Mesenchymal stem cell (in vitro differentiated cells and primary cell): ENCODE data around the gene EML5.

Experiments used
- DNase-seq: peaks from one replicate; pipeline ENCODE4 v3.0.0-alpha.2; 2013
- H2AFZ ChIP-seq: one replicate; pipeline ENCODE4 v1.6.1; 2013; ENCODE audit warnings: low read depth, mild to moderate bottlenecking, control low read depth, inconsistent platforms, low read length, moderate library complexity
- H2AK5ac ChIP-seq: 2 replicates; pipeline ENCODE4 v1.6.1; 2013; ENCODE audit warnings: low read length, moderate library complexity, mild to moderate bottlenecking, inconsistent platforms; ENCODE audit not compliant: severe bottlenecking
- H2BK120ac ChIP-seq: one replicate; pipeline ENCODE4 v1.6.1; 2013; ENCODE audit warnings: low read depth, mild to moderate bottlenecking, inconsistent platforms, low read length, moderate library complexity
- H2BK12ac ChIP-seq, 2 experiments: one replicate each; pipeline ENCODE4 v1.6.1; 2013; ENCODE audit warnings: inconsistent platforms in 2 of 2, low read length in 2 of 2, mild to moderate bottlenecking in 2 of 2, moderate library complexity in 2 of 2, control low read depth in 1 of 2
- H2BK15ac ChIP-seq: one replicate; pipeline ENCODE4 v1.6.1; 2013; ENCODE audit warnings: mild to moderate bottlenecking, low read depth, inconsistent platforms; ENCODE audit not compliant: poor library complexity, severe bottlenecking
- H2BK5ac ChIP-seq: 2 replicates; pipeline ENCODE4 v1.6.1; 2013; ENCODE audit warnings: low read depth, mild to moderate bottlenecking, low read length, control low read depth, inconsistent platforms; ENCODE audit not compliant: poor library complexity, severe bottlenecking
- H3K14ac ChIP-seq, 2 experiments: one replicate each; pipeline ENCODE4 v1.6.1; 2013; ENCODE audit warnings: inconsistent platforms in 2 of 2, low read length in 2 of 2, control low read depth in 1 of 2, mild to moderate bottlenecking in 1 of 2, moderate library complexity in 1 of 2
- H3K18ac ChIP-seq, 2 experiments: one replicate each; pipeline ENCODE4 v1.6.1; 2013; ENCODE audit warnings: inconsistent platforms in 2 of 2, low read length in 2 of 2, control low read depth in 1 of 2, low read depth in 1 of 2, mild to moderate bottlenecking in 1 of 2
- H3K23ac ChIP-seq, 2 experiments: one replicate each; pipeline ENCODE4 v1.6.1; 2013; ENCODE audit warnings: inconsistent platforms in 2 of 2, low read length in 2 of 2, mild to moderate bottlenecking in 2 of 2, moderate library complexity in 2 of 2, control low read depth in 1 of 2
- H3K27ac ChIP-seq: 2 replicates; pipeline ENCODE4 v1.5.1; 2013; ENCODE audit warnings: mild to moderate bottlenecking, moderate library complexity, low read length, control low read depth, inconsistent platforms; ENCODE audit not compliant: poor library complexity, severe bottlenecking
- H3K27me3 ChIP-seq, 2 experiments: 2 replicates each; pipeline versions ENCODE4 v1.6.1 to v1.7.0; 2013; ENCODE audit warnings: low read length in 2 of 2, mild to moderate bottlenecking in 2 of 2, moderate library complexity in 2 of 2, control low read depth in 1 of 2, inconsistent platforms in 1 of 2; ENCODE audit not compliant: control insufficient read depth in 1 of 2, insufficient read depth in 1 of 2
- H3K36me3 ChIP-seq, 2 experiments: 2 replicates each; pipeline versions ENCODE4 v1.6.1 to v1.7.0; 2013; ENCODE audit warnings: low read length in 2 of 2, control low read depth in 1 of 2, inconsistent platforms in 1 of 2, low read depth in 1 of 2, mild to moderate bottlenecking in 1 of 2; ENCODE audit not compliant: insufficient read depth in 2 of 2, control insufficient read depth in 1 of 2
- H3K4ac ChIP-seq, 2 experiments: one replicate each; pipeline ENCODE4 v1.6.1; 2013; ENCODE audit warnings: inconsistent platforms in 2 of 2, low read length in 2 of 2, mild to moderate bottlenecking in 2 of 2, moderate library complexity in 2 of 2, control low read depth in 1 of 2, low read depth in 1 of 2
- H3K4me1 ChIP-seq: 2 replicates; pipeline ENCODE4 v1.6.1; 2013; ENCODE audit warnings: low read depth, low read length, control low read depth; ENCODE audit not compliant: control insufficient read depth, insufficient read depth
- H3K4me2 ChIP-seq: 2 replicates; pipeline ENCODE4 v1.6.1; 2013; ENCODE audit warnings: low read length, mild to moderate bottlenecking, inconsistent platforms; ENCODE audit not compliant: poor library complexity, severe bottlenecking
- H3K4me3 ChIP-seq, 2 experiments: 2 replicates each; pipeline versions ENCODE4 v1.5.1 to v1.7.0; 2013; ENCODE audit warnings: low read length in 2 of 2, mild to moderate bottlenecking in 2 of 2, control low read depth in 1 of 2, low read depth in 1 of 2; ENCODE audit not compliant: insufficient read depth in 1 of 2
- H3K79me1 ChIP-seq: replicated peaks from 2 replicates; pipeline ENCODE4 v1.6.1; 2013; ENCODE audit warnings: mild to moderate bottlenecking, control low read depth, low read length, inconsistent platforms; ENCODE audit not compliant: poor library complexity, severe bottlenecking
- H3K9ac ChIP-seq: 2 replicates; pipeline ENCODE4 v1.7.0; 2013; ENCODE audit warnings: mild to moderate bottlenecking, low read length, moderate library complexity
- H3K9me3 ChIP-seq: 2 replicates; pipeline ENCODE4 v1.7.0; 2013; ENCODE audit warnings: mild to moderate bottlenecking, low read length; ENCODE audit not compliant: control insufficient read depth
- H4K8ac ChIP-seq: one replicate; pipeline ENCODE4 v1.6.1; 2013; ENCODE audit warnings: inconsistent platforms, mild to moderate bottlenecking, low read length, moderate library complexity
- H4K91ac ChIP-seq: one replicate; pipeline ENCODE4 v1.6.1; 2013; ENCODE audit warnings: mild to moderate bottlenecking, low read length, inconsistent platforms
- WGBS: methylation state at CpG from one replicate; pipeline ENCODE4 v1.1.7; 2013; ENCODE audit warnings: mixed read lengths; 5-methylcytosine and 5-hydroxymethylcytosine counted together

The EML5 gene

DNA sequence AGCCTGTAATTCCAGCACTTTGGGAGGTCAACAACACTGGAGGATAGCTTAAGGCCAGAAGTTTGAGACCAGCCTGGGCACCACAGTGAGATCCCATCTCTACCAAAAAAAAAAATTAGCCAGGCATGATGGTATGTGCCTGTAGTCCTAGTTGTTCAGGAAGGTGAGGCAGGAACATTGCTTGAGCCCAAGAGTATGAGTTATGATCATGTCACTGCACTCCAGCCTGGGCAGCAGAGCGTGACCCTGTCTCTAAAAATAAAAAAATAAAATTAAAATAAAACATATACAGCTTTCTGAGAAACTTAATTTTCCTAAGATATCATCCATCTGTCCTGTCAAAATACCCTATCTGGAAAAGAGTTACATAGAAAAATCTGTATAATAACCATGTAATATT is 38.9 kb downstream of the EML5 start:
- H3K27ac ChIP-seq = no peak overlapping the region
- no peak overlapping the region for H2BK15ac ChIP-seq
- no peak overlapping the region for H2BK12ac ChIP-seq
- no peak overlapping the region for H3K18ac ChIP-seq
- H3K27me3 ChIP-seq = no peaks in the 10 kb centered on the region
- no peaks in the 10 kb centered on the region for H3K79me1 ChIP-seq
- no peaks in the 10 kb centered on the region for H3K9me3 ChIP-seq
- no peak overlapping the region for H2BK5ac ChIP-seq
- H3K9ac ChIP-seq = no peak overlapping the region
- no peak overlapping the region for H2AK5ac ChIP-seq
- no peaks in the 10 kb centered on the region for H3K4me1 ChIP-seq
- no peak overlapping the region for H2BK120ac ChIP-seq
- no peaks in the 10 kb centered on the region for H3K36me3 ChIP-seq
- no peak for DNase-seq
- no peak overlapping the region for H3K23ac ChIP-seq
- no CpG with 5 or more reads among the region's 1 CpG for WGBS
- no peak overlapping the region for H3K4ac ChIP-seq
- H3K4me3 ChIP-seq = no peak overlapping the region
- H4K8ac ChIP-seq = no peak overlapping the region
- no peak overlapping the region for H4K91ac ChIP-seq
- H3K4me2 ChIP-seq = no peak overlapping the region
- no peak overlapping the region for H2AFZ ChIP-seq
- no peak overlapping the region for H3K14ac ChIP-seq

DNA sequence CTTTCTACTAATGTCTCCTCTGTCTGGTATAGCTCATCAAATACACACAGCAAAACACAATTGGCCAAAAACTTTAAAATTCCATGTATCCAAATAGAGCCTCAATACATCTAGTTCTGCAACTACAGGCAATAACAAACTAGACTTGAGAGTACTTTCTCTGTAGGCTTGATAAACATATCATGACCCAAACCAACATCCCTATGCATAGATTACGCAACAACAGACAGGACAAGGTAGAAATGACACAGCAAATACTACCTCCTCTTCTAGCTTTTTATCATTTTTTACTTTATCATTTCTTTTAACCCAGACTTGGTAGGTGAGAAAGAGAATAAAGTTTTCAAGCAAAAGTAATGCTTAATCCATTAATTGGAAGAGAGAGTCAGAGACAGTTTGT is 41.8 kb downstream of the EML5 start:
- H3K18ac ChIP-seq = no peak overlapping the region
- no peak overlapping the region for H3K4me3 ChIP-seq
- H2AK5ac ChIP-seq = no peak overlapping the region
- no peak overlapping the region for H3K4ac ChIP-seq
- no peak overlapping the region for H3K14ac ChIP-seq
- no peak overlapping the region for H2BK12ac ChIP-seq
- H3K23ac ChIP-seq = no peak overlapping the region
- no peaks in the 10 kb centered on the region for H3K9me3 ChIP-seq
- no peaks in the 10 kb centered on the region for H3K79me1 ChIP-seq
- WGBS = no CpG with 5 or more reads among the region's 1 CpG
- H2BK15ac ChIP-seq = no peak overlapping the region
- H3K4me2 ChIP-seq = no peak overlapping the region
- no peak overlapping the region for H2AFZ ChIP-seq
- no peaks in the 10 kb centered on the region for H3K4me1 ChIP-seq
- H2BK5ac ChIP-seq = no peak overlapping the region
- no peaks in the 10 kb centered on the region for H3K36me3 ChIP-seq
- no peak overlapping the region for H4K8ac ChIP-seq
- no peak overlapping the region for H3K9ac ChIP-seq
- no peak overlapping the region for H3K27ac ChIP-seq
- no peak overlapping the region for H4K91ac ChIP-seq
- H3K27me3 ChIP-seq = no peaks in the 10 kb centered on the region
- no peak for DNase-seq
- H2BK120ac ChIP-seq = no peak overlapping the region

DNA sequence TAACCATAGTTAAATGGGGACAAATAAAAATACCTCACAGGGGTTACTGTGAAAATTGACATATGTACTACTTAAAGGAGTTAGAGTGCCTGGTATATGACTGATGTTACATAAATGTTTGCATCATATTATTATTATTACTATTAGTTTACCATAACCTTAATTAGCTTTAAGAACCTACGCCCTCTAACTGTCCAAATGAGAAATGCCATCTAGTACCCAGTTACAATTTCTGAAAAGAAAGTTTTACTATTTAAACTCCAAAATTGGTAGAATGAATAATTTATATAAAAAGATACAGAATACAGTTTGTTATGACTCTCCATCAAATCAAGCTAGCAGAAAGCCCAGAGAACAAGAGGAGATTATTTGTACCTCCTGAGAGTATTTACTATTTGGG is 42.3 kb downstream of the EML5 start:
- Histone ChIP-seq H2BK12ac (no peak overlapping the region), H4K8ac (no peak overlapping the region), H3K27me3 (no peaks in the 10 kb centered on the region), H3K14ac (no peak overlapping the region), H2AK5ac (no peak overlapping the region), H3K27ac (no peak overlapping the region), H2AFZ (no peak overlapping the region), H3K4me1 (no peaks in the 10 kb centered on the region), H3K23ac (no peak overlapping the region), H3K4me2 (no peak overlapping the region), H2BK120ac (no peak overlapping the region), H3K9ac (no peak overlapping the region), H2BK5ac (no peak overlapping the region), H3K79me1 (no peaks in the 10 kb centered on the region), H3K9me3 (no peaks in the 10 kb centered on the region), H3K36me3 (no peaks in the 10 kb centered on the region), H3K18ac (no peak overlapping the region), H3K4ac (no peak overlapping the region), H2BK15ac (no peak overlapping the region), H4K91ac (no peak overlapping the region), H3K4me3 (no peak overlapping the region)
- no CpG with 5 or more reads among the region's 1 CpG for WGBS
- DNase-seq = no peak

DNA sequence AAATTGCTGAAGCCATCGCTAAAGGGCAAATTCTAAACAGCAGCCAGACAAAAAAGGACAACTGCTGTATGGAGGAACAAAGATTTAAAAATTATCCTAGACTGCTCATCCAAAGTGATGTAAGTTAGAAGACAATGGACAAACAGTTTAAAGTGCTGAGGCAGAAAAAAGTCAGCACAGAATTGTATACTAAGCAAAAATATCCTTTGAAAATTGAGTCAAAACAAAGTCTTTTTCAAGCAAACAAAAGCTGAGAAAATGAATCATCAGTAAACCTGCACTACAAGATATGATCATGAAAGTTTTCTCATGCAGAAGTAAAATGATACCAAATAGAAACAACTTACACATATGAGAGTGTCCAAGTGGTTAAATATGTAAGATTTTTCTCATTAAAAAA is 43.6 kb downstream of the EML5 start:
- Histone ChIP-seq H2BK5ac (no peak overlapping the region), H3K36me3 (no peaks in the 10 kb centered on the region), H3K27me3 (no peaks in the 10 kb centered on the region), H3K23ac (no peak overlapping the region), H2BK15ac (no peak overlapping the region), H3K9ac (no peak overlapping the region), H2BK12ac (no peak overlapping the region), H3K18ac (no peak overlapping the region), H4K8ac (no peak overlapping the region), H3K4me3 (no peak overlapping the region), H3K4me1 (no peaks in the 10 kb centered on the region), H4K91ac (no peak overlapping the region), H3K9me3 (no peaks in the 10 kb centered on the region), H3K4ac (no peak overlapping the region), H3K4me2 (no peak overlapping the region), H3K79me1 (no peaks in the 10 kb centered on the region), H2AFZ (no peak overlapping the region), H3K14ac (no peak overlapping the region), H3K27ac (no peak overlapping the region), H2BK120ac (no peak overlapping the region), H2AK5ac (no peak overlapping the region)
- no peak for DNase-seq
- WGBS = no CpG with 5 or more reads among the region's 1 CpG
